GM12874 (cell line): ENCODE measurements around the gene EGFLAM.

Source experiments
- CTCF ChIP-seq: IDR thresholded peaks from 2 replicates; pipeline ENCODE4 v1.5.1; 2011; ENCODE audit warnings: low read depth, mild to moderate bottlenecking, control low read depth, low read length, moderate library complexity; ENCODE audit not compliant: insufficient read depth

EGFLAM gene

GRCh38 chr5:38265546-38266179, 7.3 kb downstream of the EGFLAM start:
- peak; percentile 74 for TF ChIP-seq CTCF

GRCh38 chr5:38267372-38267771, 9.0 kb downstream of the EGFLAM start:
- no peak for TF ChIP-seq CTCF

GRCh38 chr5:38273626-38274025, 15.3 kb downstream of the EGFLAM start:
- TF ChIP-seq CTCF, result no peak

- TF ChIP-seq CTCF, result no peak
Measured at GRCh38 chr5:38274370-38274769, 16.0 kb downstream of the EGFLAM start.

GRCh38 chr5:38284384-38284783, 26.0 kb downstream of the EGFLAM start:
- TF ChIP-seq CTCF, result no peak

- no peak for TF ChIP-seq CTCF
Measured at GRCh38 chr5:38285226-38285625, 26.9 kb downstream of the EGFLAM start.

GRCh38 chr5:38286002-38286401, 27.6 kb downstream of the EGFLAM start:
- TF ChIP-seq CTCF, result no peak
